ENCODE data around the gene HMCN1.

The HMCN1 gene

DNA sequence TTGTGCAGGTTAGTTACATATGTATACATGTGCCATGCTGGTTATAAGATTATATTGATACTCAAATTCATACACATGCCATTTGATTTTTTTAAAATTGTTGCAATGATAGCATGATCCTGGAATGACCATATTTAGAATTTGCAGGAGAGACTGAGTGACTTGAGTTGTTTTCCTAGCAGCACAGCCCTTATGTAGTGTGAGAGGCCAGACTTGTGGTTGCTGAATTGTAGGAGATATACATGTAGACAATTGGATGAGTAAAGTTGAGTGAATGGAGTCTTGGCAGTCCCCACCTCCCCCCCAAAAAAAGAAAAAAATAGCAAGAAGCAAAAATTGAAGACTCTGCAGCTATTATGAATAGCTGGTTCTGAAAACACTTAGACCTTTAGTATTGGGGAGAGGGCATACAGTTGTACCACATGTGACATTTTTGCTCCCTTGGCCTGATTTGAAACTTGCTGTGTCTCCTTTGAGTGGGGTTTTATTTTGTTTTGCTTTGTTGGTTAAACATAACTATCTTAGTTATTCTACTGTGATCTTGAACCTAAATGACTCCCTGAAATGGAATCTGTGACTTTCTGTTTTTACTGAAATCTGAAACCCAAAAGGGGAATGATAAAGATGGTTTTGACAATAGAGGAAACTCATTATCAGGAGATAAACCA is 280.3 kb downstream of the HMCN1 start:
- TF ChIP-seq, protein P1, sequence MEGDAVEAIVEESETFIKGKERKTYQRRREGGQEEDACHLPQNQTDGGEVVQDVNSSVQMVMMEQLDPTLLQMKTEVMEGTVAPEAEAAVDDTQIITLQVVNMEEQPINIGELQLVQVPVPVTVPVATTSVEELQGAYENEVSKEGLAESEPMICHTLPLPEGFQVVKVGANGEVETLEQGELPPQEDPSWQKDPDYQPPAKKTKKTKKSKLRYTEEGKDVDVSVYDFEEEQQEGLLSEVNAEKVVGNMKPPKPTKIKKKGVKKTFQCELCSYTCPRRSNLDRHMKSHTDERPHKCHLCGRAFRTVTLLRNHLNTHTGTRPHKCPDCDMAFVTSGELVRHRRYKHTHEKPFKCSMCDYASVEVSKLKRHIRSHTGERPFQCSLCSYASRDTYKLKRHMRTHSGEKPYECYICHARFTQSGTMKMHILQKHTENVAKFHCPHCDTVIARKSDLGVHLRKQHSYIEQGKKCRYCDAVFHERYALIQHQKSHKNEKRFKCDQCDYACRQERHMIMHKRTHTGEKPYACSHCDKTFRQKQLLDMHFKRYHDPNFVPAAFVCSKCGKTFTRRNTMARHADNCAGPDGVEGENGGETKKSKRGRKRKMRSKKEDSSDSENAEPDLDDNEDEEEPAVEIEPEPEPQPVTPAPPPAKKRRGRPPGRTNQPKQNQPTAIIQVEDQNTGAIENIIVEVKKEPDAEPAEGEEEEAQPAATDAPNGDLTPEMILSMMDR (IDR thresholded peaks at IDR 0.05; ENCODE audit: low read depth, low read length, missing control alignments), result no peak
- DNase-seq (ENCODE audit: low read depth), result no peak
- no peak overlapping the region for H3K4me3 ChIP-seq (ENCODE audit: low read depth, low read length)

DNA sequence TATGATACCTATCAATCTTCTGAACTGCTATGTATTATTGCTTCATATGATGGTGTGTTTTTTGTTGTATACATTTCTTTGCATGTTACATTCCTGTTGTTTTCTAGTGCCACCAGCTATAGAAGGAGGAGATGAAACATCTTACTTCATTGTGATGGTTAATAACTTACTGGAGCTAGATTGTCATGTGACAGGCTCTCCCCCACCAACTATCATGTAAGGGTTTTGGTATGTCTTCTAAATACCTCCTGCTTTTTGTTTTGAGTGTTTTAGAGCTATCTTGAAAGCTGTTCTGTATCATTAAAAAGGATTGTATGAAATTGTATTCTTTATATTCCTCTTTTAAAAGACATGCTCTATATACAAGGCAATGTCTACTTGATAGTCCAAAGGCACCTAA is 282.7 kb downstream of the HMCN1 start:
- TF ChIP-seq, protein P1 (IDR thresholded peaks at IDR 0.05; ENCODE audit: low read depth, low read length, missing control alignments), result no peak
- H3K4me3 ChIP-seq (ENCODE audit: low read depth, low read length), result no peak overlapping the region
- DNase-seq (ENCODE audit: low read depth), result no peak

DNA sequence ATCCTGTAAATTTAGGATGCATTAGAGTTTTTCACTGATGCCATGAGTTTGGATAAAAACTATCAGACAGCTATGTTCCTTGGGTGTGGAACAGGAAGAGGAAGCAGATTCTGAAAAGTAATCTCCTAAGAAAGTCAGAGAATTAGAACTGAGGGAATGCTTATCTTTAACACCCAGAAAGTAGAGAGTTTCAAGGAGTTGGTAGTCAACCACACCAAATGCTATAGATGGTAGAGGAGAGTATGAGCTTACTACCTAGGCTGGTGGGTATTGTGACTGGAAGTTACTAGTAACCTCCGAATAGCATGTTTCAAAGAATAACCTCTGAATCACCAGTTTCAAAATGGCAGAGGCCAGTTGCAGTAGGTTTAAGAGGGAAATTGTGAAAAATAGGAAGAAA is 288.0 kb downstream of the HMCN1 start:
- TF ChIP-seq, protein P1 (IDR thresholded peaks at IDR 0.05; ENCODE audit: low read depth, low read length, missing control alignments), result no peak
- no peak overlapping the region for H3K4me3 ChIP-seq (ENCODE audit: low read depth, low read length)
- DNase-seq (ENCODE audit: low read depth), result no peak

DNA sequence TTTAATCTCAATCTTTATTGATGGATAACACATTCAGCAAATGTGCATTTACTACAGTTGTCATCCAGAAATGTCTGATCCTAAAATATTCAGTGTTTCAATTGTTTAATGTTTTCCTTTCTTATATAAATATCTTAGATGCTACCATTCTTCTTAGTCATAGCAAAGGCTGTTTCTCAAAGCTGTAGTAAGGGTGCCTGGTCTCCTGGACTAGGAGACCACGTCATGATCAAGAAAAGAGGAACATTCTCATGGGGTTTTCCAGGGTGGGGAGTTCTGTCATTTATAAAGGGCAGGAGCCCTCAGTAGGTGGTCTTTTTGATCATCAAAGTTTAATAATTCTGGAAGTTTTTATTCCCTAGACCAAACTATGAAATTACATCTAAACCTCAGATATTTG is 292.8 kb downstream of the HMCN1 start:
- TF ChIP-seq, protein P1 (IDR thresholded peaks at IDR 0.05; ENCODE audit: low read depth, low read length, missing control alignments), result no peak
- H3K4me3 ChIP-seq (ENCODE audit: low read depth, low read length), result no peak overlapping the region
- DNase-seq (ENCODE audit: low read depth), result no peak

DNA sequence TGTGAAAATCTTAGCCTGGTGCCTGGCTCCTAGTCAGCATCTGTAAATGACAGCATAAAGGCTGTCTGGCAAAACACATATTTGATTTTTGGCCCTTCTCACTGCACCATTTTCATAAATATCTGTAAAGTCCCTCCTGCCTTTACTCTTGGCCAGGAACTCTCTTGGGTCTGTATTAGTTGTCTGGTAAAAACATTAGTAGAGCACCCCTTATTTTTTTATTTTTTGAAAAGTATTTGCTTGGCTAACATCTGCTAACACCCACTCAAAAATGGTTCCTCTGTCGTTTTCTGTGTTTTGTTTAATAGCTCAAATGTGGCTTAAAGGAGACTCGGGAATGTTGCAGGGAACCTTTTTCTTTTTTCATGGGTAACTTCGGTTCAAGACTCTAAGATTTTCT is 293.4 kb downstream of the HMCN1 start:
- TF ChIP-seq, protein P1 (IDR thresholded peaks at IDR 0.05; ENCODE audit: low read depth, low read length, missing control alignments), result no peak
- no peak for DNase-seq (ENCODE audit: low read depth)
- H3K4me3 ChIP-seq (ENCODE audit: low read depth, low read length), result no peak overlapping the region

DNA sequence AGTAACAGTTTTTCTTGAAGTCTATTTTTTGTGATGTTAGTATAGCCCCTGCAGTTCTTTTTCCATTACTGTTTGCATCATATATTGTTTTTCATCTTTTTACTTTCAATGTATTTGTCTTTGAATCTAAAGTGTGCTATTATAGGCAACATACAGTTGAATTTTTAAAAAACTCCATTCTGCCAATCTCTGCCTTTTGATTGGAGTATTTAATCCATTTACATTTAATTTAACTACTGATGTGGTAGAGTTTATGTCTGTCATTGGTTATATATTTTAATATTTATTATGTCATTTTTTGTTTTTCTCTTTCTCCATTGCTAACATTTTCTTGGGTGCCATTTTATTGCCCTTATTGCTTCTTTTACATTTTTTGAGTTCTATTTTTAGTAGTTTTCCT is 296.3 kb downstream of the HMCN1 start:
- H3K4me3 ChIP-seq (ENCODE audit: low read depth, low read length), result no peak overlapping the region

More for the DNA sequence above, 296.3 kb downstream of the HMCN1 start:
- DNase-seq (ENCODE audit: low read depth), result no peak
- TF ChIP-seq, protein P1 (IDR thresholded peaks at IDR 0.05; ENCODE audit: low read depth, low read length, missing control alignments), result no peak

Measured in GM12864 (cell line).